Hypothalamus (tissue), 51 donors: ENCODE measurements around the gene GCK.

ENCODE experiments used
- DNase-seq, 51 donors: peaks; one replicate each; lab custom pipeline; 2025; lab: John Stamatoyannopoulos, UW

GCK gene

GRCh38 chr7:44223362-44224079 lies 34.3 kb upstream of the GCK start:
- DNase-seq, result no peak

DNA sequence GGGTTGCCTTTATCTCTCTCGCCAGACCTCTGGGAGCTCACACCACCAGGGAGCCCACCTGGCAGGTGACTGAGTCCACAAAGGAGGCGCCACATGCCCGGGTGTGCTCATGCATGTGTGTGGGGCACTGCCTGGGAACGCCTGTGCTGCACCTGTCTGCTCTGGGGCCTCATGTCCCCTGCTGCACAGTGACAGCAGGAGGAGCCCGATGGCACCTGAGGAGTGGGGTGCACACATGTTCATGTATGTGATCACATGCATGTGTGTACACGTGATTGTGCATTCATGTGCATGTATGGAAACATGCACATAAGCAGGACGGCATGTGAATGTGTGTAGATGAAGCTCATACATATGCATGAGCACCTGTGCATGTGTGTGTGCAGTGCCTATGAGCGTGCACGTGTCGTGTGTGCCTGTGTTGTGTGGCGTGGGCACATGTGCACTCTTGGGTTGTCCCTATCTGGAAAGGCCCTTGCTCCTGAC lies 33.6 kb upstream of the GCK start:
- DNase-seq, result no peak

DNA sequence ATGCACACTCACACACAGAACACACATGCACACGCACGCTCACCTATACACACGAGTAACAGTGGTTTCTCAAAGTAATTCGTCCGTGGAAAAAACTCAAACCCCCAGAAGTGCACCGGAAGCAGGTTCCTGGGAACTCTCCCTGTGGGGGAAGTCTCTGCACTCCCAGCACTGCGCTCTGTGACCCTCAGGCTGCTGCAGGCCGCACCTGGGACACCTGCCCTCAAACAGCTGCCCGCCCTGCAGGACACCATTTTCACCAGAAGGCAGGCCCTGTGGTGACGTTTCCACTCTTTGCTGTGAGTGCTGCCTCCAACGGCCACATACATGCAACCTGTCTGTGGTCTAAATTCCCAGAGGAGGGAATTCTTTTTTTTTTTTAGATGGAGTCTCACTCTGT lies 32.8 kb upstream of the GCK start:
- no peak for DNase-seq

GRCh38 chr7:44221231-44221791 lies 32.1 kb upstream of the GCK start:
- DNase-seq, result no peak

GRCh38 chr7:44220358-44221112 lies 31.3 kb upstream of the GCK start:
- no peak for DNase-seq

DNA sequence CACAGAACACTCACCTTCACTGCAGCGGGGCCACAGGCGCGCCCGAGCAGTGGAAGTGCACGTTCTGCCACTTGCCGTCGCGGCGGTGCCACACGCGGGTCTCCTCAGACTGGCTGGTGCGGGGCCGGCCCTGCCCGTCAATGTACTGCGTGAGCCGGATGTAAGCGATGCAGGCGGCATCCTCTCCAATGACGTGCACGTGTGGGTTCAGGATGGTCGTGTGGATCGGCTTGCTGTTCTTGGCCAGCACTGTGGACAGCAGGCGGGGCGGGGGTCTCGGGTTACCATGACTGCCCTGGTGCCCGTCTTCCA lies 30.8 kb upstream of the GCK start:
- no peak for DNase-seq

- DNase-seq, result no peak
Measured at GRCh38 chr7:44219371-44220045, 30.3 kb upstream of the GCK start.

DNA sequence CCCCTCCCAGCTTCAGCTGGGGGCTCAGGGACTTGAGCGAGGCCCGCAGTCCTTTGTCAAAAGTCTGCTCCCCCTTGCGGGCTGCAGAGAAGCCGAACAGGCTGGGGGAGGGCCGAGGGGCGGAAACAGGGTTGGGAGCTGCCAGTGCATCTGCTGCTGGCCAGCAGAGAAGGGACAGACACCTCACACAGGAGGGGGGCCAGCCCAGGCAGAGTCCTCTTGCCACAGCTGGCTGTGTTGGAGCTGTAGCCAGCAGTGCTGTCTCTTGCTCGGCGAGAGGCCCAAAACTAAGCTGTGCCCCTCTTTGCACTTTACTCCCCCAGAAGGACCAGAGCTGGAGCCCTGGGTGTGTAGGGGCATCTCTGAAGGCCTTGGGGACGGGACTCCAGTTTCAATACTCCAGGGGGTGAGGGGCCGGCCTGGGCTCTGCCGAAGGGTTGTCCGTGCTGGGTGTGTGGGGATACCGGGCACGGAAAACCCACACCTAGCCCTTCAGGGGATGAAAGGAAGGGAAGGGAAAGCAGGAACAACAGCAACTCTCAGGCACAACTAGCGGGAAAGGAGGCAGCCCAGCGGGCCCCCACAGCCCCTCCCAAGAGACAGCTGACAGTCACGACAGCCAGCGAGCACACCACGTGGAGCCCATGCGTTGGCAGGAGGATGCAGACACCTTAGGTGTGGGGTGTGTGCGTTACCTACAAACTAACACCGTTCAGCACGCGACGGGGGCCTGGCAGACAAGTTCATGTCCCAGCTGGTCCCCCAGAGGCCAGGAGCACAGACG lies 29.4 kb upstream of the GCK start:
- no peak for DNase-seq

GRCh38 chr7:44217852-44218402 lies 28.7 kb upstream of the GCK start:
- DNase-seq, result no peak

GRCh38 chr7:44217223-44217714 lies 28.0 kb upstream of the GCK start:
- DNase-seq, result no peak

DNA sequence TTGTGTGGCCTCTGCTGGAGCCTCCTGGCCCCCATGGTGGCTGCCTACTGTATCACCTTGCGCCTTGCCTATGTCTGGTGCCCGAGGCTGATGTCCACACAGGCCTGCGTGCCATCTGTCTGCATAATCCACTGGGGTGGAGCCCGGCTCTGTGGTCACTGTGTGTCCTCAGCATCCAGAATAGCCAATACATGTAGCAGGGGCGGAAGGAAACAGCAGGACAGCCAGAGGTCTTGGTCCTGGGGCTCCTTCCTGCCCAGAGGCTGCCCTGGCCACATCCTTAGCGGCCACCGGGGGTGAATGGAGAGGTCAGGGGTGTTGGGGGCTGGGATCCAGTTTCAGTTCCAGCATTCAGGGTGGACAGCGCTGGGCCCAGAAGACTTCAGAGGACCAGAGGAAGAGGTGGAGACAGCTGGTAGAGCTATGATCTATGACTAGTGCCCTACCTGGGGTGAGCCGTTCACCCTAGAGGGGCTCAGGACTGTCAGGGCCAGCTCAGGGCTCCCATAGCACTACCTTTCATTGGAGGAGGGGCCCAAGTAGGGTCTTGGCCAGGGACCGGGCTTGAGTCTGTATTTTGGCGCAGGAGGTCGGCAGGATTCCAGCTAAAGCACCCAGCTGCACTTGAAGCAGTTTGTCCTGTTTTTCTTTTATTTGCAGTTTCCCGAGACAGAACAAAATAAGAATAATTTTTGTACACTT lies 27.4 kb upstream of the GCK start:
- peak in 16 of 51 donors; percentile 6 to 42 (median 28) for DNase-seq

- DNase-seq, result no peak
Measured at GRCh38 chr7:44216019-44216418, 26.8 kb upstream of the GCK start.

DNA sequence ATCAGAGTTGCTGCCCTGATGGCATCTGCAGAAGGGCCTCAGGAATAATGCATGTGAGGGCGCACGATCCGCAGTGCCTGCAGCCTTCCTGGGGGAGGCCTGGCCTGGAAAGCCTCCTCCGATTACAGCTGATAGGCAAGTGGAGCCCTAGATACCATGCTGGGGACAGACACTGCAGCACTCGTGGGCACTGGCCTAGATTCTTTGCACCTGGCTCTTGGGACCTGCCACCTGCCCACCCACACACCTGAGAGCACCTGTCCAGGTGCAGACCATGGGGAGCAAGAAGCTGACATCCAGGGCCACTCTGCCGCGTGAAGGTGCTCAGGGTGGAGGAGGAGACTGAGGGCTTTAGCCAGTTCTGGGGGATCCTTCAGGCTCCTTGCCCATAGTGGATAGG lies 26.3 kb upstream of the GCK start:
- no peak for DNase-seq

DNA sequence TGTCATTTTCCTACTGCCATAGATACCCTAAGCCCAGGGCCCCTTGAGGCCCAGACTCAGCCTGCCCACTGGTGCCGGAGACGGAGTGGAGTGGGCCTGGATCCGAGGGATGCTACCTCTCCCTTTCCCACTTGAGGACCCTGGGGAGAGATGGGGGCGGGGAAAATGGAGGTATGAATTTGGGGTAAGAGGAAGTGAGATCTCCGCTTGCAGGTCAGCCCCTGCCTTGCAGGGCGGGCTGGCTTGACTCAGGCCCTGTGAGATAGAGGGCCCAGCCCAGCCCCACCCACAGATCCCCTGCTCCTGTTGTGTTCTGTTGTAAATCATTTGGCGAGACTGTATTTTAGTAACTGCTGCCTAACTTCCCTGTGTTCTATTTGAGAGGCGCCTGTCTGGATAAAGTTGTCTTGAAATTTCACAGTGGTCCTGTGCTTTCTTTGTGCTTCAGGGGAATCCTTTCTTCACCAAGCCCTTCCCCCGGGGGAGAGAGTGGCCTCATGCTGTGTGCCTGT lies 24.7 kb upstream of the GCK start:
- DNase-seq, result no peak

DNA sequence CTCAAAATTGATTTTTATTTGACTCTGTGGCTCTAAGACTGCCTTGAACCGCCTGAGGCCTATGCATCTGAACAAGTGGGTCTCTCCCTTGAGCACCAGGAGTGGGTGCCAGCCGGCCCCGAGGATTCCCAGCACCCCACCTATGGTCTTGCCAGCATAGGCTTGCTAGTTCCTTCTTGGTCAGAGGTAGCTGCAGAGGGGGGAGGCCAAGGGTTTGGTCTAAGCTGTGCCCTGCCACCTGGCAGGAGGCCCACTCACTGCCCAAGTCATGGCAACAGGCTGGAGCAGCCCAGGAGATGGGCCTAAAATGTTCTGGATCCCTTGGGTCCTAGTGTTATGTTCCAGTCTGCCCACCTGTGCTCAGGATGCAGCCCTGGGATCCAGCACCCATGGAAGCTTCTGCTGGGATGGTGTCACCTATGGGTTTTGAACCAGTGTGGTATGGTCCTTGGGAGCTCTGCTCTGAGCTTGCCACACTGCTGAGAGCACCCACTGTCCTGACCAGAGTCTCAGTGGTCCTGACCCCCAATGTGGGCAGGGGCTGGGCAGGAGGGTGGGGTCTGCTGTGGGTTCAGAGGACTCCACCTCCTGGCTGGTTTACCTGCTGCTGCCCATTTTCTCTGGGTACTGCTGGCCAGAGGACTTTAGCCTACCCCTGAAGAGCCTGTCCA lies 24.1 kb upstream of the GCK start:
- DNase-seq, result no peak

DNA sequence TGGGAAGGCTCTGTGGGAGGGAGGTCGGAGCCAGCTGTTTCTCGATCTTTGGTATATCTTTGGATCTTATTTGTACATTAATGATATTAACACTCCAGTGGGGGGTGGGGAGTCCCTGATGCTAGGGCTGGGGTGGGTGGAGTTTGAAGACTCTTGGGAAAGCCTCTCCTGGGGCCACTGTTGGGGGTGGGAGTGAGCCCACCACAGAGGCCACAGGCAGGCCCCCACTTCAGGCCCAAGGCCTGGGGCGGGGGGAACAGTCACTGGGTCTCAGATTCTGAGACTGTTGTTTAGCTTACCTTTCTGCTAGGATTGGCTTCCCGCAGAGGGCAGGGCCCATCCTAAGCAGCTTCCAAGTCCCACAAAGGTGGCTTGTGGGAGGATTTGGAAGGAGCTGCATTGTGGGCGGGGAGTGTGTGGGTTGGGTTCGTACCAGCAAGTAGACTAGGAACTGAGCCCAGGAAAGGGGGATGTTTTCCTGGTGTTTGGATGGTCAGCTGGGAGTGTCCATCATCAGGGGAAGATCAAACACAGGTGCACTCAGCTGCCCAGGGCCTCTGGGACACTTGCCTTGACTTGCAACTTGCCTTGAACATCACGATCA lies 23.4 kb upstream of the GCK start:
- no peak for DNase-seq

DNA sequence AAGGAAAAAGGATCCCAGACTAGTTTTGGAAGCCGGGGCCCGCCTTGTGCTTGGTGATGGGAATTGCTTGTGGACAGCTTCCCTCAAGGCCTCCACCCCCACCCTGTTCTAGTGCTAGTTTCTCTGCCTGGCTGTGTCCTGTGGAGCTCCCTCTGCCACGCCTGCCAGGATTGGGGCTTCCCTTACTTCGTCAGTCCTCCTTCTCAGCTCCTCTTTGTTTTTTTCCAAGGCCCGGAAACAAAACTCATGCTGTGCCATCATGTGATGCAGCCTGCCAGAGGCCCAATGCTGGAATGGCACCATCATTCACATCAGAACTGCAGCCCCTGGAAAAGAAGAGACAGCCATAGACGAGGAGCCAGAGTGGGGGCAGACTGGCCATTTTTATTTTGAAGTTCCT lies 22.8 kb upstream of the GCK start:
- peak in 24 of 51 donors; percentile 9 to 70 (median 41) for DNase-seq

DNA sequence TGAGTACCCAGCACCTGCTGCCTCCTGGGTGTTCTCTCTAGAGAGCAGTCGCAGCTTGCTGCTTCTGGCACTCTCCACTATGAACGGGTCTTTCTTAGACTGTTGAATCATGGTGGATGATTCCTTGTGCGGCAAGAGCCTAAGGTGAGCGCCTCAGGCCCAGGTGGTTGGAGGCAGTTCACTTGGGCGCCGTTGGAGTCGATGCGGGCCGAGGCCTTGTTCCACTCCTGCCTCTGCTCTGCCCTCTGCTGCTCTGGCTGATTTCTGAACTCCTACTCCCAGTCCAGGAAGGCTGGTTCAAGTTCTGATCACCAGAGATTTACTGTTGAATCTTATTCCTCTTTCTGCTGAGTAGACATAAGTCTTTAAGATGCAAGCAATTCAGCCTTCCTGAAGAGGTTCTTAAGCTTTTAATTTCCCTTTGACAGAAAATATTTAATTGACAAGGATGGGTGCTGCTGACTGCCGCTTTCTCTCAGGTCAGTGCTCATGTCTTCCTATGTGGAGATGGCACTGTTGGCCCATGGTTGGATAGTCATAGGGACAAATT lies 22.0 kb upstream of the GCK start:
- no peak for DNase-seq
